ENCODE results near the gene EIF4E1B.

Gene EIF4E1B

DNA sequence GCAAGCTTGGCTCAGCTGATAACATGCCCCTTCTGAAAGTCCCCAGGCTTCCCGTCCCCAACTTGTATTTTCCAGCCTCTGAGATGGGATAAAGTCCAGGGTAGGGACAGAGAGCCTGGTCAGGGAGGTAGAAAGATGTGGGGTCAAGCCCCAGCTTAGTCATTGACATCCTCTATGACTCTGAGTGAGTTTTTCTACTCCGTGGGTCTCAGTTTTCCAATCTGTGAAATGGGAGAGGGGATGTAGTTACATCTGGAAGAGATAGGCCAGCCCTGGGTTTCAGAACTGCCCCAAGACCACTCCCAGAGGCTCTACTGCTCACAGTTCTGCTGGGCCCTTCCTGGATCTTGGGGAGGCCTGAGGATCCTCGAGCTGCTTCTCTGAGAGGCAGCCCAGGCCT is 23.6 kb upstream of the EIF4E1B start:
- Histone ChIP-seq H3K27ac (ENCODE audit: low read length) (no peak overlapping the region), H3K27me3 (ENCODE audit: control insufficient read depth in 1 of 2, insufficient read depth in 2 of 2, low read length in 2 of 2) (peaks cover 4 to 11% of the 10 kb centered on the region in 2 donors), H3K4me3 (ENCODE audit: low read length in 2 of 2) (no peak overlapping the region), H3K9ac (ENCODE audit: low read length in 2 of 2) (no peak overlapping the region), H3K9me3 (ENCODE audit: control insufficient read depth in 2 of 2, low read length in 2 of 2) (no peaks in the 10 kb centered on the region), H3K36me3 (ENCODE audit: control insufficient read depth in 2 of 2, insufficient read depth in 2 of 2, low read length in 2 of 2) (no peaks in the 10 kb centered on the region), H3K4me1 (ENCODE audit: control insufficient read depth, insufficient read depth, low read length) (peaks cover 6% of the 10 kb centered on the region)

DNA sequence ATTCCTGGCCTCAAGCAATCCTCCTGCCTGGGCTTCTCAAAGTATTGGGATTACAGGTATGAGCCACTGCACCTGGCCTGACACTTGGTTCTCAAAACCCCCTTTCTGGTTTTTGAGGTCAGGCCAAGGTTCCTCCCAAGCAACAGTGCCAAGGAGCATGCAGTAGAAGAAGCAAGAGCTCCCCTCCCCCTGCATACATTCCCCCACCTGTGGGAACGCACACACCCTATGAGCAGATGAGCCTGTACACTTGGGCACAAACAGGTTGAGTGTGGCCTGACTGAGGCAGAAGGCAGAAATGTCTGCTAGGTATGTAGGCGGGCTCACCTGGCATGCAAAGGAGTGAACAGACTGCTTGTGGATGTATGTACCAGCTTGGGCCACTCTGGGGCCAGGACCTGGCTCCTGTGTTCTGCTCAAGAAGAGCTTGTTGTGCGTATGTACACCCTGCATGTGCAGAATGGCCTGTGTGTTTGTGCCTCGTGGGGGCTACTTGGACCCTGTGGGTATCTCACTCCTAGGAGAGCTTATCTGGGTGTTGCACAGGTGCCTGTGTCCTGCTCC is 22.3 kb upstream of the EIF4E1B start:
- H3K27ac ChIP-seq (ENCODE audit: low read length), result no peak overlapping the region
- H3K4me3 ChIP-seq (ENCODE audit: low read length in 2 of 2), result no peak overlapping the region
- H3K27me3 ChIP-seq (ENCODE audit: control insufficient read depth in 1 of 2, insufficient read depth in 2 of 2, low read length in 2 of 2), result peaks cover 7 to 14% of the 10 kb centered on the region in 2 donors
- peaks cover 6% of the 10 kb centered on the region for H3K4me1 ChIP-seq (ENCODE audit: control insufficient read depth, insufficient read depth, low read length)
- no peak overlapping the region for H3K9ac ChIP-seq (ENCODE audit: low read length in 2 of 2)
- no peaks in the 10 kb centered on the region for H3K36me3 ChIP-seq (ENCODE audit: control insufficient read depth in 2 of 2, insufficient read depth in 2 of 2, low read length in 2 of 2)
- no peaks in the 10 kb centered on the region for H3K9me3 ChIP-seq (ENCODE audit: control insufficient read depth in 2 of 2, low read length in 2 of 2)

DNA sequence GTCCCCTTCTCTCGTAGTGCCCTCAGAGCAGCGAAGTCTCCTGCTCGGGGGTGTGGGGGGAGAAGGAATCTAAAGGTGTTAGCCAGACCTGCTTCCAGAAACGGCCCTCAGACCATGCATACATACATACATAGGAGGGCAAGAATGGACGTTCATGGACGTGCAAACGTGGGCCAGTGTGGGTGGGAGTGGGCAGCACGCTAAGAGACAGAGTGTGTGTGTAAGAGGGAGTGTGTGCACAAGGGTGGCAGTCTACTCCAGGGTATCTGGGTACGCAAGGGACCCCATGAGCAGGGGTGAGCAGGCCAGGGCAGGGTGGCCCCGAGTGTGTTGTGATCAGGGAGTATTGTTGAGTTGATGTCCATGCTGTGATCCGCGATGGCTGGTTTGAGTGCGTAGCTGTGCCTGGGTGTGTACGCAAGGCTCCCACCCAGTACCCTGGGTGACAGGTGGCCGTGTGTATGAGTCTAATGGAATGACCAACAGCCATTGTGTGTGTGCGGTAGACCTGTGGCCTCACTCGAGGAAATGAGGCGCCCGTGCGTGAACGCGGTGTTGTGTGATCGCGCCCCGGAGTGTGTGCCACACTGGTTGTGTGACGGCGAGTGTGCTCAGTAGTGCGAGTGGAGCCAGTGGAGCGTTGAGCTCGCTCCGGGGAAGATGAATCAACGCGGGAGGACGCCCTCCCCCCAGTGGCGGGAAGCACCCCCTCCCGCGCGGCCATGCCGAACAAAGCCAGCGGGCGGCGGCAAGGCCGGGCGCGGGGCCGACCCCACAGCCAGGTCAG is 21.3 kb upstream of the EIF4E1B start:
- no peak overlapping the region for H3K27ac ChIP-seq (ENCODE audit: low read length)
- peaks cover 9% of the 10 kb centered on the region for H3K4me1 ChIP-seq (ENCODE audit: control insufficient read depth, insufficient read depth, low read length)
- H3K27me3 ChIP-seq (ENCODE audit: control insufficient read depth in 1 of 2, insufficient read depth in 2 of 2, low read length in 2 of 2), result peaks cover 7 to 14% of the 10 kb centered on the region in 2 donors
- peak overlapping the region; percentile 23 to 52 for H3K4me3 ChIP-seq (ENCODE audit: low read length in 2 of 2)
- H3K9me3 ChIP-seq (ENCODE audit: control insufficient read depth in 2 of 2, low read length in 2 of 2), result no peaks in the 10 kb centered on the region
- H3K36me3 ChIP-seq (ENCODE audit: control insufficient read depth in 2 of 2, insufficient read depth in 2 of 2, low read length in 2 of 2), result no peaks in the 10 kb centered on the region
- H3K9ac ChIP-seq (ENCODE audit: low read length in 2 of 2), result no peak overlapping the region

DNA sequence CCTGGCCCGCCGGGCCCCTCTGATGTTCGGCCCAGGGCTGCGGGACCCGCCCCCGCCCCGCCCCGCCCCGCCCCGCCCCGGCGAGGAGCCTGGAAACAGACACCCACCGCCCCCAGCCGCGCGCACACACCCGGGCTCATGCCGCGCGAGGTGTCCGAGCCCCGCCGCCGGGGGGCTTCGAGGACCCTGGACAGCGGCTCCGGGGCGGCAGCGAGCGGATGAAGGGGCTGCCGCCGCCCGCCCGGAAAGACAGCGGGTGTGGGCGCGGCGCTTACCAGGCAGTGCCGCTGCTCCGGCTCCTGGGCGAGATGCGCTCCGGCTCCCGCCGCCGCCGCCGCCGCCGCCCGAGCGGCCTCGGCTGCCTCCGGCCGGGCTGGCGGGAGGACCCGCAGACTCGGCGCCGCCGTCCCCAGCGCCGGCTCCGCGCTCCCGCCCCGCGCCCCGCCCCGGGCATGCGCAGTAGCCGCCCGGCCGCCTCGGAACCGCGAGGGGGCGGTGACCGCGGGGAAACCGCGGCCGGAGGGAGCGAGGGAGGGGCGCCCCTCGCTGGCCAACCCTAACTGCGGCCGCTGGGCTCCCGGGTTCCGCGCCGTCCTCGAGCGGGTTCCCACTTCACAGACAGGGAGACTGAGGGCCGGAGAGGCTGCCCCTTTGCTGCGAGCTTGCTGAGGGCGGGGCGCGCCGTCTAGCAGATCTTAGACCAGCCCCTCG is 20.6 kb upstream of the EIF4E1B start, which contains the start of gene GPRIN1:
Gene GPRIN1, minus strand, starts transcription at position 433 of the 711 bp plus-strand sequence. CDS start 10,322 bp downstream, outside the sequence.
- H3K36me3 ChIP-seq (ENCODE audit: control insufficient read depth in 2 of 2, insufficient read depth in 2 of 2, low read length in 2 of 2), result no peaks in the 10 kb centered on the region
- no peaks in the 10 kb centered on the region for H3K9me3 ChIP-seq (ENCODE audit: control insufficient read depth in 2 of 2, low read length in 2 of 2)
- H3K9ac ChIP-seq (ENCODE audit: low read length in 2 of 2), result no peak within 1 kb of the TSS
- peak within 1 kb of the TSS; percentile 43 to 68 for H3K4me3 ChIP-seq (ENCODE audit: low read length in 2 of 2)
- H3K27ac ChIP-seq (ENCODE audit: low read length), result no peak within 1 kb of the TSS
- peaks cover 7 to 14% of the 10 kb centered on the region in 2 donors for H3K27me3 ChIP-seq (ENCODE audit: control insufficient read depth in 1 of 2, insufficient read depth in 2 of 2, low read length in 2 of 2)
- peaks cover 10% of the 10 kb centered on the region for H3K4me1 ChIP-seq (ENCODE audit: control insufficient read depth, insufficient read depth, low read length)

DNA sequence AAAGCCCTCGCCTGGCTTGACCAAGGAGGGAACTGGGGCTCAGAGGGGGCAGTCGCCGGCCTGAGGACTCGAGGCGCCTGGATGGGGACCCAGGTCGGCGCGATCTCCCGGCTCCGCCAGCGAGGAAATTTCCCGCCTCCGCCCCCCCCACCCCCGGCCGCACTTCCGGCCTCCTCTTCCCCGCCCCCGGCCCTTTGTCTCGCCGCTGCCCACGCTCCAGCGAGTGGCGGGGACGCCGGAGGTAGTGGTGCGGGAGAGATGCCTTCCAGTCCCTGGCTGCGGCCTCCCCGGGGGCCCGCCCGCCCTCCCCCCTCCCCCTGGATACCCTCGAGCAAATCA is 20.1 kb upstream of the EIF4E1B start:
- Histone ChIP-seq H3K9me3 (ENCODE audit: control insufficient read depth in 2 of 2, low read length in 2 of 2) (no peaks in the 10 kb centered on the region), H3K4me3 (ENCODE audit: low read length in 2 of 2) (peak overlapping the region; percentile 43 to 68), H3K27ac (ENCODE audit: low read length) (no peak overlapping the region), H3K4me1 (ENCODE audit: control insufficient read depth, insufficient read depth, low read length) (peaks cover 10% of the 10 kb centered on the region), H3K9ac (ENCODE audit: low read length in 2 of 2) (no peak overlapping the region), H3K36me3 (ENCODE audit: control insufficient read depth in 2 of 2, insufficient read depth in 2 of 2, low read length in 2 of 2) (no peaks in the 10 kb centered on the region), H3K27me3 (ENCODE audit: control insufficient read depth in 1 of 2, insufficient read depth in 2 of 2, low read length in 2 of 2) (peaks cover 10 to 14% of the 10 kb centered on the region in 2 donors)

DNA sequence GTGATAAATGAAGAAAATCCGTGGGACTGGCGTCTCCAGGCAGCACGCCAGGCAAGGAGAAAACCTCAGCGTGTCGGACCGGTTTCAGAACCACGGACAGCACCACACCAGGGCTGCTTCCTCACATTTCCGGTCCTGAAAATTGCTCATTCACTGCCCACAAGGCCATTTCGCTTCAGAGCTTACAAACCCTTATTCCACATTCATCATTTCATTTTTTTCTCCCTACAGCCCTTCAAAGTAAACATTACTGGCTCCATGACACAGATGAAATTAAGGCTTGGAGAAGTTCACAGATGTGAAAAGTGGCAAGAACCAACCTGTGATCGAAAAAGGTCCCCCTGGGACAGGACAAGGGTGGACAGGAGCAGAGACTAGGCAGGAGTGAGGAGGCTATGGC is 19.0 kb upstream of the EIF4E1B start:
- no peaks in the 10 kb centered on the region for H3K9me3 ChIP-seq (ENCODE audit: control insufficient read depth in 2 of 2, low read length in 2 of 2)
- H3K27me3 ChIP-seq (ENCODE audit: control insufficient read depth in 1 of 2, insufficient read depth in 2 of 2, low read length in 2 of 2), result peaks cover 12 to 16% of the 10 kb centered on the region in 2 donors
- no peak overlapping the region for H3K9ac ChIP-seq (ENCODE audit: low read length in 2 of 2)
- H3K36me3 ChIP-seq (ENCODE audit: control insufficient read depth in 2 of 2, insufficient read depth in 2 of 2, low read length in 2 of 2), result no peaks in the 10 kb centered on the region
- no peak overlapping the region for H3K4me3 ChIP-seq (ENCODE audit: low read length in 2 of 2)
- peaks cover 10% of the 10 kb centered on the region for H3K4me1 ChIP-seq (ENCODE audit: control insufficient read depth, insufficient read depth, low read length)
- no peak overlapping the region for H3K27ac ChIP-seq (ENCODE audit: low read length)

DNA sequence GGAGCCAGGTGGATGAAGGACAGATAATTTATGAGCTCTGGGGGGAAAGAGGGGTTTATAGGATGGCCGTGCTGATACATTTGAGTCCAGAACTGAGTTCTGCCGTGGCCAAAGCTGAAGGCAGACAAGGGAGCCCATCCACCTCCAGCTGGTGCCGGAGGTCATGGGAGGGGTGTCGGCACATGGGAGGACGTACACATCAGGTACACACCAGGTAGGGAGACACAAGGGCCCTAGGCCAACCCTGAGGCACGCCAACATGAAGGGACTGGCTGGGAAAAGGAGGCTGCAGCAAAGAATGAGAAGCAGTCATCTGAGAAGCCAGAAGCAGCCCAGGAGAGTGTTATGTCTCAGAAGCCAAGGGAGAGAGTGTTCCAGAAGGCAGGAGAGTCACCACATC is 18.5 kb upstream of the EIF4E1B start:
- no peaks in the 10 kb centered on the region for H3K9me3 ChIP-seq (ENCODE audit: control insufficient read depth in 2 of 2, low read length in 2 of 2)
- peaks cover 10% of the 10 kb centered on the region for H3K4me1 ChIP-seq (ENCODE audit: control insufficient read depth, insufficient read depth, low read length)
- H3K36me3 ChIP-seq (ENCODE audit: control insufficient read depth in 2 of 2, insufficient read depth in 2 of 2, low read length in 2 of 2), result no peaks in the 10 kb centered on the region
- H3K4me3 ChIP-seq (ENCODE audit: low read length in 2 of 2), result no peak overlapping the region
- H3K9ac ChIP-seq (ENCODE audit: low read length in 2 of 2), result no peak overlapping the region
- H3K27ac ChIP-seq (ENCODE audit: low read length), result no peak overlapping the region
- H3K27me3 ChIP-seq (ENCODE audit: control insufficient read depth in 1 of 2, insufficient read depth in 2 of 2, low read length in 2 of 2), result peaks cover 15 to 21% of the 10 kb centered on the region in 2 donors

DNA sequence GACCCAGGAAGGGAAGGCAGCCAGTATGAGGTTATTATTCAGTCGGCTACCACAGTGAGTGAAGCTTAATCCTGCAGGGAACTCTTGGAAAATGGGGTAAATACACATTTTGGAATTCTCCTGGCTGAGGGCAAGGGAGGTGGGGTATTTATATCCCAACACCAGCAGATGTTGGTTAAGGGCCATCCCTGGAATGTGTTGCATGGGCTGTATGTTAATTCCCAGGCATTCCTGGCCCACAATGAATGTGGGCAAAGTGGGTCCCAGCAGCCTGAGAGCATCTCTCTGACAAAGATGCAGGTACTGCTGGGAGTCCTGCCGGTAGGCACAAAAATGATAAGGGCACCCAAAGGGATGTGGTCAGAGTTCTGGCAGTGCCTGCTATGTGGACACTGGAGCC is 17.6 kb upstream of the EIF4E1B start:
- Histone ChIP-seq H3K27ac (ENCODE audit: low read length) (no peak overlapping the region), H3K4me1 (ENCODE audit: control insufficient read depth, insufficient read depth, low read length) (peaks cover 10% of the 10 kb centered on the region), H3K9ac (ENCODE audit: low read length in 2 of 2) (no peak overlapping the region), H3K36me3 (ENCODE audit: control insufficient read depth in 2 of 2, insufficient read depth in 2 of 2, low read length in 2 of 2) (no peaks in the 10 kb centered on the region), H3K27me3 (ENCODE audit: control insufficient read depth in 1 of 2, insufficient read depth in 2 of 2, low read length in 2 of 2) (peaks cover 16 to 26% of the 10 kb centered on the region in 2 donors), H3K9me3 (ENCODE audit: control insufficient read depth in 2 of 2, low read length in 2 of 2) (no peaks in the 10 kb centered on the region), H3K4me3 (ENCODE audit: low read length in 2 of 2) (no peak overlapping the region)

DNA sequence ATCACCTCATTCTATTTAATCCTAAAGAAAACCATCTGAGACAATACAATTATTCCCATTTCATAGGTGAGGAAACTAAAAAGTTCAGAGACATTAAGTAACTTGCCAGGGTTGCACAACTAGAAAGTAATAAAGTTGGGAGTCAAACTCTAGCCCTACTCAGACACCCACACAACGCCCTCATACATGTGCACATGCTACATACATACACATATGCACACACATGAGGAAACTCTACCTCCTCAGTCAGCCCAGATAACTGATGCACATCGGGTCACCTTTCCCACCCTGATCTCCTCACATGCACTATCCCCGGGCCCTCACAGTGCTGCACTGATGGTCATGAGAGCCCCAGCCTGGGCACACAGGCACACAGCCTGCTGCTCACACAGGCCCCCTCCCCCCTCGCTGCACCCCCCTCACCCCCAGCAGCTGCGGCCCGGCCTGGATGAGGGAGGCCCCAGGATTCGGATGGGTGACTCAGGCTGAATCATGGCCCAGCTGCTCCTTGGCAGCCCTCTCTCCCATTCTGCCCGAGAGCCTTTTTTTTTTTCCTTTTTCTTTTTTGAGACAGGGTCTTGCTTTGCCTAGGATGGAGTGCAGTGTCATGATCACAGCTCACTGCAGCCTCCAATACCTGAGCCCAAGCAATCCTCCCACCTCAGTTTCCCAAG is 15.5 kb upstream of the EIF4E1B start:
- Histone ChIP-seq H3K4me1 (ENCODE audit: control insufficient read depth, insufficient read depth, low read length) (peaks cover 12% of the 10 kb centered on the region), H3K36me3 (ENCODE audit: control insufficient read depth in 2 of 2, insufficient read depth in 2 of 2, low read length in 2 of 2) (no peaks in the 10 kb centered on the region), H3K27ac (ENCODE audit: low read length) (no peak overlapping the region), H3K9ac (ENCODE audit: low read length in 2 of 2) (no peak overlapping the region), H3K27me3 (ENCODE audit: control insufficient read depth in 1 of 2, insufficient read depth in 2 of 2, low read length in 2 of 2) (peaks cover 31 to 32% of the 10 kb centered on the region in 2 donors), H3K9me3 (ENCODE audit: control insufficient read depth in 2 of 2, low read length in 2 of 2) (no peaks in the 10 kb centered on the region), H3K4me3 (ENCODE audit: low read length in 2 of 2) (no peak overlapping the region)

DNA sequence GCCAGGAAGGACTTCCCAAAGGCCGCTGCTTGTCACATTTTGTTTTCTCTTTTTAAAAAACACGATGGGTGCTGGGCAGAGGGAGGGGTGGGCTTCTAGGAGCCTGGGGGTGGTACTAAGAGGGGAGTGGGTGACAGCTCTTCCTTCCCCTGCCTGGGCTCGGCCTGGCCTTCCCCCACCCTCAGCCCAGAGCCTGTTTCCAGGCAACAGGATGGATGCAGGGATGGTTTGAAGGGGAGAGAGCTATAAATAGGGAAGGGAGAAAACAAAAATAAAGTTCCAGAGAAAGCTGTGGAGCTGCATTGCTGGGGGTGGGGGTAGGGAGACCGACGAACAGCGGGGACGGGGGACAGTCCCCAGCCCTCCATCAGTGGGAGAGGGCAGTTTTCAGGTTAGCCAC is 14.0 kb upstream of the EIF4E1B start:
- peaks cover 45 to 46% of the 10 kb centered on the region in 2 donors for H3K27me3 ChIP-seq (ENCODE audit: control insufficient read depth in 1 of 2, insufficient read depth in 2 of 2, low read length in 2 of 2)

More for the DNA sequence above, 14.0 kb upstream of the EIF4E1B start:
- H3K9ac ChIP-seq (ENCODE audit: low read length in 2 of 2), result no peak overlapping the region
- H3K36me3 ChIP-seq (ENCODE audit: control insufficient read depth in 2 of 2, insufficient read depth in 2 of 2, low read length in 2 of 2), result no peaks in the 10 kb centered on the region
- H3K4me3 ChIP-seq (ENCODE audit: low read length in 2 of 2), result no peak overlapping the region
- no peak overlapping the region for H3K27ac ChIP-seq (ENCODE audit: low read length)
- H3K9me3 ChIP-seq (ENCODE audit: control insufficient read depth in 2 of 2, low read length in 2 of 2), result no peaks in the 10 kb centered on the region
- peaks cover 25% of the 10 kb centered on the region for H3K4me1 ChIP-seq (ENCODE audit: control insufficient read depth, insufficient read depth, low read length)
